Measurements from ENCODE around the gene CASP2. TPM values are rescaled to one million over a fixed set of nuclear protein-coding genes. Genes with fewer than 3 reads are reported as not detected.

CASP2 gene
- total RNA-seq, 1 donor from 2014 or later: 62.2 TPM

GRCh38 chr7:143300959-143301935, 13.1 kb downstream of the CASP2 start:
- no peak for TF ChIP-seq CTCF (IDR thresholded peaks at IDR 0.05)
- no peaks in the 10 kb centered on the region for H3K9me3 Mint-ChIP-seq
- ChIA-PET POLR2A (no interaction called here), CTCF (interaction anchor here (0.5 to 3.4 kb wide), 4 partner anchors 12 to 61 kb away, joined by 3 to 51 read pairs (median 4); no protein-coding TSS in a partner anchor)
- peaks cover 22% of the 10 kb centered on the region for H3K4me1 Mint-ChIP-seq
- peaks cover 92% of the 10 kb centered on the region for H3K36me3 Mint-ChIP-seq (ENCODE audit: low read depth)
- H3K27ac Mint-ChIP-seq: peak overlapping the region; percentile 59
- ATAC-seq (ENCODE audit: low read depth) (no peak), DNase-seq (no peak)
- H3K27me3 Mint-ChIP-seq: no peaks in the 10 kb centered on the region
- intact Hi-C loops (cut with micrococcal nuclease): loop anchor here (1.0 kb wide), 1 partner anchor 61 kb away; no protein-coding TSS in a partner anchor
- no peak overlapping the region for H3K4me3 Mint-ChIP-seq

GRCh38 chr7:143303733-143304132, 15.6 kb downstream of the CASP2 start:
- no peak for TF ChIP-seq CTCF (IDR thresholded peaks at IDR 0.05)
- Mint-ChIP-seq H3K9me3 (no peaks in the 10 kb centered on the region), H3K4me1 (peaks cover 17% of the 10 kb centered on the region), H3K27ac (no peak overlapping the region), H3K36me3 (ENCODE audit: low read depth) (peaks cover 93% of the 10 kb centered on the region), H3K27me3 (no peaks in the 10 kb centered on the region), H3K4me3 (no peak overlapping the region)
- ChIA-PET CTCF (interaction anchor here (3.8 kb wide), 1 partner anchor 63 kb away, joined by 37 read pairs; no protein-coding TSS in a partner anchor), POLR2A (no interaction called here)
- ATAC-seq (ENCODE audit: low read depth) (no peak), DNase-seq (no peak)
- intact Hi-C loops (cut with micrococcal nuclease): loop anchor here (2.0 kb wide), 1 partner anchor 15 kb away; the partner anchor contains the start of gene CASP2

GRCh38 chr7:143304938-143305337, 16.8 kb downstream of the CASP2 start:
- no peak overlapping the region for H3K4me3 Mint-ChIP-seq
- DNase-seq (no peak), ATAC-seq (ENCODE audit: low read depth) (no peak)
- no peaks in the 10 kb centered on the region for H3K9me3 Mint-ChIP-seq
- ChIA-PET POLR2A (no interaction called here), CTCF (interaction anchor here (1.4 to 3.8 kb wide), 2 partner anchors 17 to 64 kb away, joined by 3 to 37 read pairs; partner anchors contain the start of gene CASP2)
- peaks cover 88% of the 10 kb centered on the region for H3K36me3 Mint-ChIP-seq (ENCODE audit: low read depth)
- no peaks in the 10 kb centered on the region for H3K27me3 Mint-ChIP-seq
- TF ChIP-seq CTCF (IDR thresholded peaks at IDR 0.05): no peak
- H3K27ac Mint-ChIP-seq: no peak overlapping the region
- intact Hi-C loops (cut with micrococcal nuclease): loop anchor here (1.0 to 5.0 kb wide), 4 partner anchors 16 to 112 kb away; partner anchors contain the start of gene CASP2
- H3K4me1 Mint-ChIP-seq: peaks cover 13% of the 10 kb centered on the region

DNA sequence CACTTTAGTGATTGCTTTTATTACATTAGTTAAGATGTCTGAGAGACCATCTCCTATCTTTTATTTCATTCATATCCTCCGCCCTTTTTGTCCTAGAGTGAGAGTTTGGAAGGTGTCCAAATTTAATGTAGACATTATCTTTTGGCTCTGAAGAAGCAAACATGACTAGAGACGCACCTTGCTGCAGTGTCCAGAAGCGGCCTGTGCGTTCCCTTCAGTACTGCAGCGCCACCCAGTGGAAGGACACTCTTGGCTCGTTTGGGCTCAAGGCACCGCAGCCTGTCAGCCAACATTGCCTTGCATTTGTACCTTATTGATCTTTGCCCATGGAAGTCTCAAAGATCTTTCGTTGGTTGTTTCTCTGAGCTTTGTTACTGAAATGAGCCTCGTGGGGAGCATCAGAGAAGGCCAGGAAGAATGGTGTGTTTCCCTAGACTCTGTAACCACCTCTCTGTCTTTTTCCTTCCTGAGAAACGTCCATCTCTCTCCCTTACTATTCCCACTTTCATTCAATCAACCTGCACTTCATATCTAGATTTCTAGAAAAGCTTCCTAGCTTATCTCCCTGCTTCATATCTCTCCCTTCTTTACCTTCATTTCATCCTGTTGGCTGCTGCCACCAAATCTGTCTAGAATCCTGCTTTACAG, 17.4 kb downstream of the CASP2 start:
- peaks cover 82% of the 10 kb centered on the region for H3K36me3 Mint-ChIP-seq (ENCODE audit: low read depth)
- ATAC-seq (ENCODE audit: low read depth) (peak; percentile 65), DNase-seq (peak; percentile 24)
- TF ChIP-seq CTCF (IDR thresholded peaks at IDR 0.05): no peak
- CTCF ChIA-PET: interaction anchor here (1.4 to 3.8 kb wide), 2 partner anchors 17 to 65 kb away, joined by 3 to 37 read pairs; partner anchors contain the start of gene CASP2
- H3K27me3 Mint-ChIP-seq: no peaks in the 10 kb centered on the region
- no peaks in the 10 kb centered on the region for H3K9me3 Mint-ChIP-seq
- H3K27ac Mint-ChIP-seq: no peak overlapping the region
- H3K4me3 Mint-ChIP-seq: no peak overlapping the region
- H3K4me1 Mint-ChIP-seq: peaks cover 17% of the 10 kb centered on the region
- POLR2A ChIA-PET: no interaction called here
- intact Hi-C loops (cut with micrococcal nuclease): loop anchor here (1.0 to 5.0 kb wide), 4 partner anchors 17 to 112 kb away; partner anchors contain the start of gene CASP2
